Measurements from ENCODE around the gene HEATR3.

- TF ChIP-seq GATA2 (IDR thresholded peaks at IDR 0.05; ENCODE audit: low read depth, low read length) = no peak
- TF ChIP-seq GATA3 (IDR thresholded peaks at IDR 0.05; ENCODE audit: low read depth, low read length) = no peak
Observed at GRCh38 chr16:50046853-50047252, 18.9 kb upstream of the HEATR3 start.
